B cell (primary cell): Measurements from ENCODE around the gene KLHL26. TPM values are rescaled to one million over a fixed set of nuclear protein-coding genes. Genes with fewer than 3 reads are reported as not detected.

Experiments used
- ATAC-seq: fragments of 200-7000 bp; cut with Tn5 transposase; one replicate; pipeline ENCODE4 v1.10.0; 2021; ENCODE audit warnings: low read depth, mild to moderate bottlenecking, moderate number of reproducible peaks, moderate library complexity
- CTCF ChIA-PET: fragments of 350-600 bp; sonication (Branson Sonifier 250); formaldehyde crosslinking; loops from one replicate; lab custom pipeline; 2021; ENCODE audit warnings: antibody characterized with exemption, inconsistent platforms; lab: Charles Lee
- POLR2A ChIA-PET: fragments of 350-600 bp; sonication (Branson Sonifier 250); formaldehyde crosslinking; loops from one replicate; lab custom pipeline; 2021; ENCODE audit warnings: antibody characterized with exemption; lab: Charles Lee
- DNase-seq: peaks from one replicate; pipeline ENCODE4 v3.0.0; 2013
- H2AFZ ChIP-seq: 2 replicates; pipeline ENCODE4 v1.6.1; 2012; ENCODE audit warnings: mild to moderate bottlenecking, low read depth, low read length; ENCODE audit not compliant: insufficient read depth, poor library complexity, severe bottlenecking
- H3K27ac ChIP-seq, 2 donors: 1 replicate in 1 of 2; 2 replicates in 1 of 2; pipeline ENCODE4 v1.5.1; 2012 to 2013; ENCODE audit warnings: low read length in 2 of 2, mild to moderate bottlenecking in 2 of 2, moderate library complexity in 1 of 2
- H3K27me3 ChIP-seq, 4 experiments: fragments of 200-600 bp in 1 of 4; sonication (generic) in 1 of 4; replicated peaks in 1 of 4; 1 replicate in 2 of 4; 2 replicates in 2 of 4; pipeline versions ENCODE4 v1.6.1 to v1.7.0; 2013 to 2016; ENCODE audit warnings: low read length in 3 of 4, mild to moderate bottlenecking in 2 of 4, mixed read lengths in 1 of 4, moderate library complexity in 1 of 4; ENCODE audit not compliant: insufficient read depth in 4 of 4, control insufficient read depth in 3 of 4; ENCODE audit errors: control extremely low read depth in 1 of 4
- H3K36me3 ChIP-seq, 2 experiments: replicated peaks in 1 of 2; 1 replicate in 1 of 2; 2 replicates in 1 of 2; pipeline versions ENCODE4 v1.6.1 to v1.7.1; 2013; ENCODE audit warnings: low read length in 1 of 2; ENCODE audit not compliant: insufficient read depth in 2 of 2, control insufficient read depth in 1 of 2; ENCODE audit errors: control extremely low read depth in 1 of 2, extremely low read depth in 1 of 2
- H3K4me1 ChIP-seq, 2 donors: fragments of 200-600 bp in 1 of 2; sonication (generic) in 1 of 2; 1 replicate in 1 of 2; 2 replicates in 1 of 2; pipeline versions ENCODE4 v1.5.1 to v1.6.1; 2013 to 2017; ENCODE audit warnings: low read length in 2 of 2; ENCODE audit not compliant: control insufficient read depth in 2 of 2, insufficient read depth in 2 of 2
- H3K4me2 ChIP-seq: replicated peaks from 2 replicates; pipeline ENCODE3; 2012; ENCODE audit warnings: mild to moderate bottlenecking, low read depth, low read length; ENCODE audit not compliant: poor library complexity, severe bottlenecking
- H3K4me3 ChIP-seq, 5 experiments: fragments of 200-600 bp in 1 of 5; sonication (generic) in 1 of 5; 1 replicate in 3 of 5; 2 replicates in 2 of 5; pipeline versions ENCODE4 v1.5.1 to v1.7.0; 2011 to 2016; ENCODE audit warnings: low read length in 4 of 5, mild to moderate bottlenecking in 4 of 5, low read depth in 2 of 5, control low read depth in 1 of 5, moderate library complexity in 1 of 5; ENCODE audit not compliant: insufficient read depth in 1 of 5; ENCODE audit errors: control extremely low read depth in 1 of 5, extremely low read depth in 1 of 5
- H3K79me2 ChIP-seq: fragments of 200-600 bp; sonication (generic); one replicate; pipeline ENCODE4 v1.6.0; 2016; ENCODE audit warnings: low read length; ENCODE audit not compliant: control insufficient read depth, insufficient read depth
- H3K9ac ChIP-seq: fragments of 200-600 bp; sonication (generic); 2 replicates; pipeline ENCODE4 v1.6.1; 2017; ENCODE audit warnings: mild to moderate bottlenecking, low read length, moderate library complexity
- H3K9me3 ChIP-seq, 3 donors: one replicate each; pipeline versions ENCODE4 v1.6.1 to v1.7.1; 2013; ENCODE audit warnings: low read length in 2 of 3; ENCODE audit not compliant: control insufficient read depth in 2 of 3, insufficient read depth in 1 of 3; ENCODE audit errors: control extremely low read depth in 1 of 3
- H4K20me1 ChIP-seq: 2 replicates; pipeline ENCODE4 v1.6.0; 2012; ENCODE audit warnings: mild to moderate bottlenecking, low read length; ENCODE audit not compliant: insufficient read depth, control insufficient read depth, poor library complexity, severe bottlenecking
- H3K27ac Mint-ChIP-seq: one replicate; pipeline ENCODE4 v1.8.0; 2021; ENCODE audit warnings: mixed read lengths
- H3K27me3 Mint-ChIP-seq: one replicate; pipeline ENCODE4 v1.8.0; 2021; ENCODE audit warnings: mixed read lengths
- H3K4me1 Mint-ChIP-seq: one replicate; pipeline ENCODE4 v1.8.0; 2021; ENCODE audit warnings: mixed read lengths
- H3K4me3 Mint-ChIP-seq: one replicate; pipeline ENCODE4 v1.8.0; 2021; ENCODE audit warnings: mixed read lengths
- H3K9me3 Mint-ChIP-seq: one replicate; pipeline ENCODE4 v1.8.0; 2022; ENCODE audit warnings: mixed read lengths; ENCODE audit not compliant: insufficient read depth
- CTCF ChIP-seq: fragments of 200-600 bp; IDR thresholded peaks from one replicate; pipeline ENCODE4 v1.8.0; 2022; ENCODE audit warnings: antibody characterized with exemption, mild to moderate bottlenecking
- EZH2 ChIP-seq: IDR thresholded peaks from 2 replicates; pipeline ENCODE4 v1.6.1; 2012; ENCODE audit warnings: borderline replicate concordance, low read depth, mild to moderate bottlenecking, moderate library complexity, low read length; ENCODE audit not compliant: insufficient read depth, poor library complexity, severe bottlenecking
- WGBS: methylation state at CpG from one replicate; pipeline ENCODE4 v1.1.5; 2013; ENCODE audit warnings: missing lambda C conversion rate; ENCODE audit not compliant: insufficient coverage; 5-methylcytosine and 5-hydroxymethylcytosine counted together
- intact Hi-C: fragments of 100-400 bp; cut with micrococcal nuclease; formaldehyde crosslinking; loops from one replicate; pipeline ENCODE4 v1.10.0; 2022
- polyA plus RNA-seq: library from polyadenylated mRNA; depleted of rRNA; stranded (reverse); fragments of >200 nt; gene quantifications from 2 replicates; pipeline ENCODE4 v1.2.3, GENCODE V29; 2012
- total RNA-seq, 2 donors: library from RNA; stranded (reverse); fragments of 120-200 nt in 1 of 2; gene quantifications; 1 replicate in 1 of 2; 2 replicates in 1 of 2; pipeline versions ENCODE4 v1.2.3 to v1.2.4, GENCODE V29; 2013 to 2022

KLHL26 gene
- total and polyA plus RNA-seq, 2 donors (not counting 1 experiment from before 2014, with no cell fraction given), result 5.0 to 14.6 TPM

- H4K20me1 ChIP-seq, result no peaks in the 10 kb centered on the region
- H3K9me3 Mint-ChIP-seq, result no peaks in the 10 kb centered on the region
- peaks cover 12 to 27% of the 10 kb centered on the region in 2 donors for H3K4me1 ChIP-seq
- H2AFZ ChIP-seq, result no peak overlapping the region
- no peaks in the 10 kb centered on the region for H3K27me3 ChIP-seq
- no peak overlapping the region for H3K27ac Mint-ChIP-seq
- H3K27ac ChIP-seq, result no peak overlapping the region
- no peak overlapping the region for H3K4me3 ChIP-seq
- no peak overlapping the region for H3K9ac ChIP-seq
- DNase-seq, result no peak
- peaks cover 0 to 3% (median 0%) of the 10 kb centered on the region in 3 donors for H3K9me3 ChIP-seq
- no peaks in the 10 kb centered on the region for H3K36me3 ChIP-seq
- H3K27me3 Mint-ChIP-seq, result peaks cover 3% of the 10 kb centered on the region
- intact Hi-C loops, result no loop called here
- ChIA-PET CTCF (no interaction called here), POLR2A (no interaction called here)
- ATAC-seq, result no peak
- no peak overlapping the region for H3K4me2 ChIP-seq
- 89% methylated on average over 8 of the region's 8 CpGs for WGBS
- no peak for TF ChIP-seq CTCF
- TF ChIP-seq EZH2, result no peak
- peaks cover 24% of the 10 kb centered on the region for H3K4me1 Mint-ChIP-seq
- H3K4me3 Mint-ChIP-seq, result no peak overlapping the region
- H3K79me2 ChIP-seq, result peaks cover 11% of the 10 kb centered on the region
These were observed 3.5 kb upstream of the KLHL26 start for GRCh38 chr19:18633321-18633720.

- Histone ChIP-seq H3K27me3 (no peaks in the 10 kb centered on the region), H3K9ac (no peak overlapping the region), H3K4me2 (no peak overlapping the region), H3K4me1 (peaks cover 12 to 27% of the 10 kb centered on the region in 2 donors), H2AFZ (no peak overlapping the region), H3K79me2 (peaks cover 11% of the 10 kb centered on the region), H4K20me1 (no peaks in the 10 kb centered on the region), H3K4me3 (no peak overlapping the region), H3K9me3 (peaks cover 0 to 6% (median 0%) of the 10 kb centered on the region in 3 donors), H3K27ac (no peak overlapping the region), H3K36me3 (no peaks in the 10 kb centered on the region)
- 84% methylated on average over 11 of the region's 12 CpGs for WGBS
- no peak overlapping the region for H3K27ac Mint-ChIP-seq
- ChIA-PET CTCF (interaction anchor here (0.6 to 1.4 kb wide), 2 partner anchors 213 to 776 kb away, joined by 3 read pairs; no protein-coding TSS in a partner anchor), POLR2A (interaction anchor here (1.6 kb wide), 1 partner anchor 46 kb away, joined by 4 read pairs; the partner anchor contains the start of gene REX1BD)
- DNase-seq (no peak), ATAC-seq (no peak)
- intact Hi-C loops, result loop anchor here (5.0 kb wide), 2 partner anchors 68 to 153 kb away; no protein-coding TSS in a partner anchor
- TF ChIP-seq CTCF, result no peak
- no peak for TF ChIP-seq EZH2
- no peaks in the 10 kb centered on the region for H3K9me3 Mint-ChIP-seq
- H3K27me3 Mint-ChIP-seq, result peaks cover 3% of the 10 kb centered on the region
- peak overlapping the region; percentile 30 for H3K4me3 Mint-ChIP-seq
- H3K4me1 Mint-ChIP-seq, result peaks cover 25% of the 10 kb centered on the region
These were observed 2.1 kb upstream of the KLHL26 start for GRCh38 chr19:18634612-18635297.
